ENCODE data around the gene BYSL. TPM values are rescaled to one million over a fixed set of nuclear protein-coding genes. Genes with fewer than 3 reads are reported as not detected.

BYSL gene
- total RNA-seq, 1 donor from 2014 or later: 17.4 TPM

- no peaks in the 10 kb centered on the region for H3K27me3 Mint-ChIP-seq (ENCODE audit: low read depth)
- peak overlapping the region; percentile 90 for H3K4me3 Mint-ChIP-seq (ENCODE audit: unreplicated experiment)
- no peak for DNase-seq (ENCODE audit: low spot score)
- no peak for TF ChIP-seq CTCF (IDR thresholded peaks at IDR 0.05)
- H3K36me3 Mint-ChIP-seq (ENCODE audit: low read depth): peaks cover 8% of the 10 kb centered on the region
- H3K27ac Mint-ChIP-seq (ENCODE audit: unreplicated experiment): peak overlapping the region; percentile 85
- peaks cover 41% of the 10 kb centered on the region for H3K4me1 Mint-ChIP-seq (ENCODE audit: low read depth)
- no peaks in the 10 kb centered on the region for H3K9me3 Mint-ChIP-seq (ENCODE audit: low read depth)
Measured at GRCh38 chr6:41939176-41939847, 18.0 kb downstream of the BYSL start.

- DNase-seq (ENCODE audit: low spot score): no peak
Measured at GRCh38 chr6:41939848-41940758, 18.8 kb downstream of the BYSL start.

GRCh38 chr6:41940759-41941279 is 19.5 kb downstream of the BYSL start:
- H3K27me3 Mint-ChIP-seq (ENCODE audit: low read depth): no peaks in the 10 kb centered on the region
- peaks cover 41% of the 10 kb centered on the region for H3K4me1 Mint-ChIP-seq (ENCODE audit: low read depth)
- TF ChIP-seq CTCF (IDR thresholded peaks at IDR 0.05): peak; percentile 25
- H3K9me3 Mint-ChIP-seq (ENCODE audit: low read depth): no peaks in the 10 kb centered on the region
- H3K36me3 Mint-ChIP-seq (ENCODE audit: low read depth): peaks cover 3% of the 10 kb centered on the region
- H3K27ac Mint-ChIP-seq (ENCODE audit: unreplicated experiment): peak overlapping the region; percentile 78
- DNase-seq (ENCODE audit: low spot score): no peak
- peak overlapping the region; percentile 90 for H3K4me3 Mint-ChIP-seq (ENCODE audit: unreplicated experiment)

More at GRCh38 chr6:41939848-41940758, 18.8 kb downstream of the BYSL start:
- Mint-ChIP-seq H3K4me3 (ENCODE audit: unreplicated experiment) (peak overlapping the region; percentile 90), H3K36me3 (ENCODE audit: low read depth) (peaks cover 3% of the 10 kb centered on the region), H3K27ac (ENCODE audit: unreplicated experiment) (peak overlapping the region; percentile 78), H3K27me3 (ENCODE audit: low read depth) (no peaks in the 10 kb centered on the region), H3K9me3 (ENCODE audit: low read depth) (no peaks in the 10 kb centered on the region), H3K4me1 (ENCODE audit: low read depth) (peaks cover 41% of the 10 kb centered on the region)
- no peak for TF ChIP-seq CTCF (IDR thresholded peaks at IDR 0.05)

- Mint-ChIP-seq H3K4me1 (ENCODE audit: low read depth) (peaks cover 34% of the 10 kb centered on the region), H3K27ac (ENCODE audit: unreplicated experiment) (peak within 1 kb of the TSS; percentile 91), H3K9me3 (ENCODE audit: low read depth) (no peaks in the 10 kb centered on the region), H3K27me3 (ENCODE audit: low read depth) (no peaks in the 10 kb centered on the region), H3K4me3 (ENCODE audit: unreplicated experiment) (peak within 1 kb of the TSS; percentile 90), H3K36me3 (ENCODE audit: low read depth) (peaks cover 2% of the 10 kb centered on the region)
- peak; percentile 97 for DNase-seq (ENCODE audit: low spot score)
- TF ChIP-seq CTCF (IDR thresholded peaks at IDR 0.05): peak; percentile 12
Measured at GRCh38 chr6:41941280-41942066, 20.2 kb downstream of the BYSL start, which contains the start of gene CCND3. TSS of gene CCND3 (minus strand) at chr6:41941808. CDS start at chr6:41941649, 159 bp downstream.

Data from chondrocyte (in vitro differentiated cells).